ENCODE data around the gene USP30.

USP30 gene

GRCh38 chr12:109121346-109121880, 69.0 kb downstream of the USP30 start:
- Mint-ChIP-seq H3K27ac (no peak overlapping the region), H3K27me3 (no peaks in the 10 kb centered on the region), H3K36me3 (peaks cover 6% of the 10 kb centered on the region), H3K4me3 (no peak overlapping the region), H3K9me3 (ENCODE audit: low read depth) (no peaks in the 10 kb centered on the region), H3K4me1 (ENCODE audit: low read depth) (no peaks in the 10 kb centered on the region)

DNA sequence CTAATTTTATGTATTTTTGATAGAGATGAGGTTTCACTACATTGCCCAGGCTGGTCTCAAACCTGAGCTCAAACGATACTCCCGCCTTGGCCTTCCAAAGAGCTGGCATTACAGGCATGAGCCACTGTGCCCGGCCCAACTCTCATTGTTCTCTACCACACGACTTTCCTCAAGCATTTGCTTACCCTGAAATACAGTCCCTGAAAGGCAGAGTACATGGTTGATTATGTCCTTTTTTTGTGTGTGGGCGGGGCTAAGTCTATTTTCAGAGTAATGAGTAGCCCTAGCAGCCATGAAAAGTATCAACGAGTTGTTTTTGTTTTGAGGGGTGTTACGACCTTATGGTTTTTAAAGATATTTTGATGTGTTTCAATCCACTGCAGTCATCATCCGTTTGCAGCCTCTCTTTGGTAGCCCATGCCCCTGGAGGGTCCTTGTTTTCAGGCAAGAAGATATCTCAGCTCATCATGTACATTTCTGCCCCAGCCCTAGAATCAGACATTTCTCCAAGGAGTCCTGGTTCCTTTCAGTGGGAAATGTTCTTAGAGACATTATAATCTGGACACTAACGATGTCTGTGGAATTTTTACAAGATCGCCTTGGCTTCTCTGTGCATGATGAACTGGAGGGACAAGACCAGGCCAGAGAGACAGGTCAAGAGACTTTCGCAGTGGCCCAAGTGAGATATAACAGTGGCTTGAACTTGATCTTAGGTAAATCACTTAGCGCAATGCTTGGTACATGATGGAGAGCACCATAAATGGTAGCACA, 72.7 kb downstream of the USP30 start:
- H3K9me3 Mint-ChIP-seq (ENCODE audit: low read depth): no peaks in the 10 kb centered on the region
- H3K27ac Mint-ChIP-seq: no peak overlapping the region
- H3K36me3 Mint-ChIP-seq: peaks cover 6% of the 10 kb centered on the region
- H3K4me3 Mint-ChIP-seq: no peak overlapping the region
- H3K27me3 Mint-ChIP-seq: no peaks in the 10 kb centered on the region
- no peaks in the 10 kb centered on the region for H3K4me1 Mint-ChIP-seq (ENCODE audit: low read depth)

- Mint-ChIP-seq H3K27ac (no peak overlapping the region), H3K9me3 (ENCODE audit: low read depth) (no peaks in the 10 kb centered on the region), H3K4me3 (no peak overlapping the region), H3K27me3 (no peaks in the 10 kb centered on the region), H3K36me3 (peaks cover 6% of the 10 kb centered on the region), H3K4me1 (ENCODE audit: low read depth) (no peaks in the 10 kb centered on the region)
Observed at GRCh38 chr12:109125791-109126190, 73.4 kb downstream of the USP30 start.

DNA sequence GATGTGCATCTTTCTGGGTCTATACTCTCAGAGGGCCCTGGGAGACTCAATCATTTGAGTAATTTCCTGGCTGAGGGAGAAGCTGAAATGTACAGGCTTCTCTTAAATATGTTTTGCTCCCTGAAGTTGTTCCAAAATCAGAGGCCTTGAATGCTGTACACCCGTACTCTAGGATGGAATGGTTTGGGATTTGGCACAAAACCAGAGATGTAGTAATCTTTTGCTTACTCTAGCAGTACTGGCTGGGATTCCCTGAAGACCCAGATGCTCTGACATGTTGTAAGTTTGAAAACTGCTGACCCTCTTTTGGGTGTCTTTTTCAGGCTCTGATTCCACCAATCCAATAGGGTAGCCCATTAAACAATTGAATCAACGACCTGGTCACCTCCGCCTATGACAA, 74.4 kb downstream of the USP30 start:
- Mint-ChIP-seq H3K9me3 (ENCODE audit: low read depth) (no peaks in the 10 kb centered on the region), H3K27me3 (no peaks in the 10 kb centered on the region), H3K36me3 (peaks cover 6% of the 10 kb centered on the region), H3K4me3 (no peak overlapping the region), H3K27ac (no peak overlapping the region), H3K4me1 (ENCODE audit: low read depth) (no peaks in the 10 kb centered on the region)

- no peak overlapping the region for H3K27ac Mint-ChIP-seq
- no peaks in the 10 kb centered on the region for H3K4me1 Mint-ChIP-seq (ENCODE audit: low read depth)
- H3K4me3 Mint-ChIP-seq: no peak overlapping the region
- no peaks in the 10 kb centered on the region for H3K9me3 Mint-ChIP-seq (ENCODE audit: low read depth)
- H3K27me3 Mint-ChIP-seq: no peaks in the 10 kb centered on the region
- peaks cover 6% of the 10 kb centered on the region for H3K36me3 Mint-ChIP-seq
Observed at GRCh38 chr12:109127533-109128242, 75.3 kb downstream of the USP30 start.

DNA sequence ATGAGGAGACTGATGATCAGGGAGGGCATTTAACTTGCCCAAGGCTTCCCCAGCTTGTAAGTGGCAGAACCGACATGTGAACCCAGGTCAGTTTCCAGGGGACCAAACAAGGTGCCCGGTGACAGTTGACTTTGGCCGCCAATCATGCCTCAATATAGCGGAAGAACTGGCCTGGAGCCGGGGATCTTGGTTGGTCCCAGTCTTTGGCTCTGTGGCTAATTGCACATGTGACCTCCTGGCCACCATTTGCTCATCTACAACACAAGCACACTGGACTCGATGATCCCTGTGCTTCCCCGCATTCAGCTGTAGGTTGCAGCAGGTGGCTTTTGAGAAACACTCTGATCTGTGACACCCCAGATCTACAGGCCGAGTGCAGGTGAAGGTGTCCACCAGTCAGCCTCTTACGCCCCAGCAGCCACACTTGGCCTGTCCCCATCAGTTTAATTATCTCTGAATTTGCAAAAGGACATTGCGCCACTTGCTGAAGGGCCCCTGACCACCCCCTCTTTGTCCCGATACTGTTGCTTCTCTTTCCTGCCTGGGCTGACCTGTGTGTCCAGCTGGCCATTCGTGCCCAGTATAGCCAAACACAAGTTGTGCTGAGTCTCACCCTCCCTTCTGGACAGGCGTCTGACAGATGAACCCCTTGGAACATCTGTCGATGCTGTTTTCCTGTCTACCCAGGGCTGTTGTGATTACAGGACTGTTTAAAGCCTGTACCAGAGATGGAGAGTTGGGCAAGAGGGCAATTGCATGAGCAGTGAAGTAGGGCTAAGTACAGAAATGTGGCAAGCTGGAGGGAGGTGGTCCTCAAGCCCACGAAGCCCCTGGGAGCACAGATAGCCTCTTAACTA, 78.1 kb downstream of the USP30 start:
- no peak overlapping the region for H3K27ac Mint-ChIP-seq
- no peak overlapping the region for H3K4me3 Mint-ChIP-seq
- no peaks in the 10 kb centered on the region for H3K27me3 Mint-ChIP-seq
- no peaks in the 10 kb centered on the region for H3K4me1 Mint-ChIP-seq (ENCODE audit: low read depth)
- no peaks in the 10 kb centered on the region for H3K9me3 Mint-ChIP-seq (ENCODE audit: low read depth)
- H3K36me3 Mint-ChIP-seq: peaks cover 5% of the 10 kb centered on the region

GRCh38 chr12:109131154-109132050, 79.0 kb downstream of the USP30 start:
- Mint-ChIP-seq H3K4me1 (ENCODE audit: low read depth) (no peaks in the 10 kb centered on the region), H3K36me3 (peaks cover 2% of the 10 kb centered on the region), H3K9me3 (ENCODE audit: low read depth) (no peaks in the 10 kb centered on the region), H3K4me3 (no peak overlapping the region), H3K27me3 (no peaks in the 10 kb centered on the region), H3K27ac (no peak overlapping the region)

GRCh38 chr12:109134186-109134917, 82.0 kb downstream of the USP30 start:
- Mint-ChIP-seq H3K36me3 (peaks cover 6% of the 10 kb centered on the region), H3K4me3 (no peak overlapping the region), H3K27me3 (no peaks in the 10 kb centered on the region)

GRCh38 chr12:109137055-109137454, 84.7 kb downstream of the USP30 start:
- no peak overlapping the region for H3K27ac Mint-ChIP-seq
- peaks cover 8% of the 10 kb centered on the region for H3K36me3 Mint-ChIP-seq
- no peak overlapping the region for H3K4me3 Mint-ChIP-seq
- no peaks in the 10 kb centered on the region for H3K4me1 Mint-ChIP-seq (ENCODE audit: low read depth)
- no peaks in the 10 kb centered on the region for H3K27me3 Mint-ChIP-seq
- peaks cover 4% of the 10 kb centered on the region for H3K9me3 Mint-ChIP-seq (ENCODE audit: low read depth)

More at GRCh38 chr12:109134186-109134917, 82.0 kb downstream of the USP30 start:
- peaks cover 4% of the 10 kb centered on the region for H3K9me3 Mint-ChIP-seq (ENCODE audit: low read depth)
- no peaks in the 10 kb centered on the region for H3K4me1 Mint-ChIP-seq (ENCODE audit: low read depth)
- no peak overlapping the region for H3K27ac Mint-ChIP-seq

Measured in activated naive CD8-positive, alpha-beta T cell (primary cell).